IPS-18a (cell line): ENCODE results near the gene NOTUM.

Source experiments
- H3K27ac ChIP-seq: one replicate; pipeline ENCODE4 v1.5.1; 2013; ENCODE audit warnings: low read length
- H3K27me3 ChIP-seq: one replicate; pipeline ENCODE4 v1.6.1; 2013; ENCODE audit warnings: mild to moderate bottlenecking, low read length; ENCODE audit not compliant: control insufficient read depth, insufficient read depth
- H3K36me3 ChIP-seq: one replicate; pipeline ENCODE4 v1.6.1; 2013; ENCODE audit warnings: low read depth, low read length; ENCODE audit not compliant: control insufficient read depth
- H3K4me1 ChIP-seq: one replicate; pipeline ENCODE4 v1.6.1; 2013; ENCODE audit warnings: low read depth, low read length; ENCODE audit not compliant: control insufficient read depth
- H3K4me3 ChIP-seq: one replicate; pipeline ENCODE4 v1.5.1; 2013; ENCODE audit warnings: low read length
- H3K9ac ChIP-seq: one replicate; pipeline ENCODE4 v1.6.1; 2013; ENCODE audit warnings: mild to moderate bottlenecking, low read length, moderate library complexity
- H3K9me3 ChIP-seq: one replicate; pipeline ENCODE4 v1.6.1; 2013; ENCODE audit warnings: low read depth, low read length; ENCODE audit not compliant: control insufficient read depth

The NOTUM gene

DNA sequence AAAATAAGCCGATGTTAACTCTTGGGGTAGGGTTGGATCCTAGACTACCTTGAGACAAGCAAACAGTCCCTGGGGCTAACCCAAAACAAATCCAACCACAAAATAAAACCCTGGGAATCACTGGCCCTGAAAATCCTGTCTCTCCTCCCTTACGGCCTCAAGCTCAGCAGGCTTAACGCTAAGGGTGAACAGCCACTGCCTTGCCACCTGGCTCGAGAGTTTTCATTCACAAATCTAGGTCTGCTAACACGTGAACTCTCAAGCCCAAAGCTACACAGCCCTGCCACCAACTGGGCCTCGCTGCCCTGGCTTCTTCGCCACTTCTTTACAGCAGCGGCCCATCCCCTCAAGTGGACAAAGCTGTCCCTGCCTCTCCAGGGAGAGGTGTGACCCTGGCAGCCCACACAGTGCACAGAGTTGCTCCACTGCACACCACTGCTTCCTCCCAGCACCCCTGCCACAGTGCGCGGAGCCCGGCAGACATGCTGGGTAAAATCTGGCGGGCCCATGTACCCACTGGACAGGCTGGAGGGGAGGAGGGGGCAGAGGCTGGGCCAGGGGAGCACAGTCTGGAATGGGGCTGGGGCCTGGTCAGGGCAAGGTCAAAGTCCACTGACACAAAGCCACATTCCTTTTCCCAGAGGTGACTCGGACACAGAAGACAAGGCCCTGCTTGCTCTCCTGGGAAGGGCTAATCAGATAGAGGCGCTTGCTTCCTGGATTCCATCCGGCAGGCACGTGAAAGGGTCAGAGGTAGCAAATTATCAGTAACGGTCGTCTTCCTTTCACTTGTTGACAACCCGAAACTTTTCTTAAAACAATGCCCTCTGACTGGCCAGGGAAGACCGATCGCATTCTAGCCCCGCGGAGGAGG lies 50.8 kb downstream of the NOTUM start:
- H3K9me3 ChIP-seq = no peaks in the 10 kb centered on the region
- H3K27ac ChIP-seq = no peak overlapping the region
- peak overlapping the region; percentile 38 for H3K9ac ChIP-seq

DNA sequence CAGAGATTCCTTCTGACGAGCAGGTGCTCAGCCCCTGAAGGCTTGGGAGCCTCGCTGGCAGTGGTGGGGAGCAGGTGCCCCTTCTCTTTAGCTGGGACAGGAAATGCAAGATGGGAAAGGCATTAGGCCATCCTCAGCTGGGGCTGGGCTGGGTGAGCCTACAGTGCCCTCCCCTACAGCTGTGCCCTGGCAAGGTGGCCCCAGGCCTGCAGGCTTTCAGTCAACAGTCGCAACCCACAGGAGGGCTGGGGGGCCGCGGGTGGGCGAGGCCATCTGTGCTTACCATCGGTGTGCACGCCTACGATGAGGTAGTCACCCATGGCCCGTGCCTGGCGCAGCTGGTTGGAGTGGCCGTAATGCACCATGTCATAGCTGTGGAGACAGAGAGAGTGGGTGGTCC lies 51.8 kb downstream of the NOTUM start:
- H3K9me3 ChIP-seq = no peaks in the 10 kb centered on the region
- no peak overlapping the region for H3K9ac ChIP-seq
- peaks cover 9% of the 10 kb centered on the region for H3K4me1 ChIP-seq
- H3K27me3 ChIP-seq = peaks cover 12% of the 10 kb centered on the region
- H3K27ac ChIP-seq = no peak overlapping the region
- no peak overlapping the region for H3K4me3 ChIP-seq
- peaks cover 15% of the 10 kb centered on the region for H3K36me3 ChIP-seq

More for the DNA sequence above, 50.8 kb downstream of the NOTUM start:
- H3K4me3 ChIP-seq = peak overlapping the region; percentile 69
- peaks cover 12% of the 10 kb centered on the region for H3K27me3 ChIP-seq
- peaks cover 9% of the 10 kb centered on the region for H3K4me1 ChIP-seq
- H3K36me3 ChIP-seq = peaks cover 21% of the 10 kb centered on the region

GRCh38 chr17:81908793-81909192 lies 52.2 kb downstream of the NOTUM start:
- Histone ChIP-seq H3K9ac (no peak overlapping the region), H3K36me3 (peaks cover 11% of the 10 kb centered on the region), H3K9me3 (no peaks in the 10 kb centered on the region), H3K27ac (no peak overlapping the region), H3K27me3 (peaks cover 12% of the 10 kb centered on the region), H3K4me3 (no peak overlapping the region), H3K4me1 (peaks cover 9% of the 10 kb centered on the region)

DNA sequence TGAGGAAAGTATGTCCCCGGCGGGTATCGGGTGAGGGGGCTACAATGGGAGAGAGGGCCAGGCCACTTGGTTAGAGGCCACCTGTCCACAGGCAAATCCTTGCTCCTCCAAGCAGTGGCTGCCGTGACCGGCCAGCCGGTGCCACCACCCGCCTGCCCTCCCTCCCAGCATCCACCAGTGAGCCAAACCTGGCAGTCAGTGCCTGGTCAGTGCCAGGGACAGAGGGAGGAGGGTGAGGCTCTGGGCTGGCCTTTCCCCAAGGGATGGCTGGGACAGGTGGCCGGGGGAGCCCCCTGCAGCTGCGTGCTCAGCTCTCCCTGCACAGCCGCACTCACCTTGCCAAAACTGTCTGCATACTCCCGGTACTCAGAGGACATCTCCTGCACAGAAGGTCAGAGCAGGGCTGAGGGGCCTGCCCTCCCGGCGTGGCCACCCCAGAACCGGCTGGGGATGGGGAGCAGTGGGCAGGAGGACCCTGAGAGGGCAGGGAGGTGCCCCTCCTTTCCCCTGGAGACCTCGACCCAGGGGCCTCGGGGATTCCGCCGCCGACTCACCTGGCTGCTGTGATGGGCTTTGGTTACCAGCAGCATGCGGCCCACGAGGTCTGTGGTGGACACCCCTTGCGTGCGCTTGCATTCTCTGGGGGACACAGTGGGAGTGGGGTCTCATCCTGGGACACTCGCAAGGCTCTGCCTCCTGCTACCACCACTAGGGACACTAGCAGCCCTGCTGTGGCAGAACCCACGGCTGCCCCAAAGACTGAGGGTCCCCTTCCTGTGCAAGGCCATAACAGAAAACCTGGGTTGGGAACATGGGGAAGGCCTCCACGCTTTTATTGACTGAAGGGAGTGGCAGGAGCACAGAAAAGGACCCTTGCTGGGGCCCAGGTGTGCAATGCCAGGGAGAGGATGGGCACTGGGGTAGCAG lies 53.5 kb downstream of the NOTUM start:
- Histone ChIP-seq H3K36me3 (no peaks in the 10 kb centered on the region), H3K9ac (no peak overlapping the region), H3K9me3 (no peaks in the 10 kb centered on the region), H3K27ac (no peak overlapping the region), H3K4me1 (peaks cover 9% of the 10 kb centered on the region), H3K27me3 (peaks cover 19% of the 10 kb centered on the region), H3K4me3 (no peak overlapping the region)

GRCh38 chr17:81906476-81907218 lies 54.3 kb downstream of the NOTUM start:
- Histone ChIP-seq H3K9ac (no peak overlapping the region), H3K27ac (no peak overlapping the region)

GRCh38 chr17:81905993-81906392 lies 55.0 kb downstream of the NOTUM start:
- H3K36me3 ChIP-seq = no peaks in the 10 kb centered on the region
- peaks cover 9% of the 10 kb centered on the region for H3K4me1 ChIP-seq
- H3K27ac ChIP-seq = no peak overlapping the region
- no peak overlapping the region for H3K4me3 ChIP-seq
- H3K9ac ChIP-seq = no peak overlapping the region
- peaks cover 32% of the 10 kb centered on the region for H3K27me3 ChIP-seq
- H3K9me3 ChIP-seq = no peaks in the 10 kb centered on the region

More at GRCh38 chr17:81906476-81907218, 54.3 kb downstream of the NOTUM start:
- Histone ChIP-seq H3K4me1 (peaks cover 9% of the 10 kb centered on the region), H3K27me3 (peaks cover 26% of the 10 kb centered on the region), H3K9me3 (no peaks in the 10 kb centered on the region), H3K4me3 (no peak overlapping the region), H3K36me3 (no peaks in the 10 kb centered on the region)

DNA sequence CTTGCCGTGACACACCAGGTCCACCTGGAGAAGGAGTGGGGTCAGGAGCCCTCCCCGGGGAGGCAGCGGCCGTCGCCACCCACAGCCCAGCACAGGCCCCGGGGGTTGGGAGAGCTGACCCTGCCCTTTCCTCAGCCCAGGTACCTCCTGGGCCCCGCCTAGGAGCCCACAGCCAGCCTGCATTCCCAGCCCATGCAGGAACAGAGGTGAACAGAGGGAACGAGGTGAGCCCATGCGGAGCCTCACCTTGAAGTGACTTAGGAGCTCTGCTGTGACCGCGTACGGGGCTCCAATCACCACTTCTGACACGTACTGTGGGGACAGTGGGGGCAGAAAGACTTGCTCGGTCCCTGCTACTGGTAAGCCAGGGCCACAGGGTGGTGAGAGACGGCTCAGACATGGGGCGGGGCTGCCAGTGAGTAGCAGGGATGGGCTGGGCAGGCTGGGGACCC lies 55.5 kb downstream of the NOTUM start:
- Histone ChIP-seq H3K27me3 (peaks cover 34% of the 10 kb centered on the region), H3K9me3 (no peaks in the 10 kb centered on the region), H3K4me3 (no peak overlapping the region), H3K36me3 (no peaks in the 10 kb centered on the region), H3K4me1 (peaks cover 7% of the 10 kb centered on the region), H3K9ac (no peak overlapping the region), H3K27ac (no peak overlapping the region)

DNA sequence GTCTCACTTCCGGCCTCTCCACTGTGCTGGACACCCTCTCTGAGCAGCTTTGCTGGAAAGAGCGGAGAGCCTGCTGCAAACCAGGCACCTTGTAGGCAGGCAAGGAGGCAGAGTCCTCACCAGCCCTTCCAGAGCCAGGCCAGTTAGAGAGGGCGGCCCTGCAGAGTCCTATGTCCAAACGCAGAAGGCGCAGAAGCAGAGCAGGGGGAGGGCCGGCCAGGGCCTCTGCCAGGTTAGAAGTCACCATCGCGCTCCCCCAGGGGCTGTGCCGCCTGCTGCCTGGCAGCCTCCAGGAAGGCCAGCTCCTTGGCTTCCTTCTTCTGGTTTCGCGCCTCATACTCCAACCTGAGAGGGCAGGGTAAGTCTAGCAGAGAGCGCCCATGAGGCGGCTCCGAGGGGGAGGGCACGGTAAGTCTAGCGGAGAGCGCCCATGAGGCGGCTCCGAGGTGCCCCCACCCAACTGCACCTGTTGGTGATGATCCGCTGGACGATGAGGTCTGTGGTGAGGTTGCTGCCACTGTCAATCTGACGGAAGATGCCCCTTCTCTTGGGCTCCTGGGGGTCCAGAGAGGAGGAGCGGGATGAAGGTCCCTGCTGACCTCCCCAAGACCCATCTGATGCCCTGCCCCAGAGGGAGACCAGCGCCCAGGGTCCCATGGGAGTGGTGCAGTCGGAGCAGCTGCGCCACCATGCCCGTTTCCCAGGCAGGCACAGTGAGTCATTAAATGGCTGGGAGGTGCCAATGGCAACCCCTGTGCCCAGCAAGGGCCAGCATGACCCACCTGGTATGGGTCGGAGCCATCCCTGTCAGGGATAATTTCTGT lies 56.2 kb downstream of the NOTUM start:
- Histone ChIP-seq H3K9me3 (no peaks in the 10 kb centered on the region), H3K36me3 (no peaks in the 10 kb centered on the region), H3K9ac (no peak overlapping the region), H3K4me3 (no peak overlapping the region), H3K4me1 (peaks cover under 1% of the 10 kb centered on the region), H3K27ac (no peak overlapping the region), H3K27me3 (peaks cover 28% of the 10 kb centered on the region)

- H3K4me1 ChIP-seq = no peaks in the 10 kb centered on the region
- no peak overlapping the region for H3K27ac ChIP-seq
- peaks cover 3% of the 10 kb centered on the region for H3K36me3 ChIP-seq
- no peaks in the 10 kb centered on the region for H3K9me3 ChIP-seq
- no peak overlapping the region for H3K4me3 ChIP-seq
- H3K9ac ChIP-seq = no peak overlapping the region
- H3K27me3 ChIP-seq = peaks cover 25% of the 10 kb centered on the region
Observed at GRCh38 chr17:81903896-81904599, 56.9 kb downstream of the NOTUM start.

DNA sequence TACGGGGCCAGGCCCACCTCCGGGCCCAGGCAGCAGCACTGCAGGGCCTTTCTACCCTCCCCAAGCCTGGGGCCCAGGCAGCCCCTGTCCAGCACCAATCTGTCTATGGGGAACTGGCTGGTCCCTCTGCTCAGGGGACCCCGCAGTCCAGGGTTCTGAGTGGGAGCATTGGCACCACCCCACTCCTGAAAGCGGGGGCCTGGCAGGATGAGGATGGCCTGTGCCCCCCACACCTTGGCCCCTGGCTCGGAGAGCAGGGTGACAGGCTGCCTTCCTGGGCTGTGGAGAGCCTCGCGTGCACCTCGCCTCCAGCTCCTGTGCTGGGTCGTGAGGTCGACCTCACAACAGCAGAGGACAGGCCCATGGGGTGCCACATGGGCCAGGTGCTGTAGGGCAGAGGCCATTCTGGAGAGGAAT lies 57.6 kb downstream of the NOTUM start:
- Histone ChIP-seq H3K36me3 (peaks cover 9% of the 10 kb centered on the region), H3K9me3 (no peaks in the 10 kb centered on the region), H3K4me1 (no peaks in the 10 kb centered on the region), H3K27ac (no peak overlapping the region), H3K27me3 (peaks cover 25% of the 10 kb centered on the region), H3K4me3 (no peak overlapping the region), H3K9ac (no peak overlapping the region)
